Measurements from ENCODE around the gene GFY. TPM values are rescaled to one million over a fixed set of nuclear protein-coding genes. Genes with fewer than 3 reads are reported as not detected.

Gene GFY
- total and polyA plus RNA-seq, 2 donors (not counting 1 experiment from before 2014, with no cell fraction given): not detected

- Histone ChIP-seq H3K27me3 (replicated peaks in 1 of 4; ENCODE audit: control extremely low read depth in 1 of 4, control insufficient read depth in 3 of 4, insufficient read depth in 4 of 4, low read length in 3 of 4) (peaks cover 0 to 100% (median 68%) of the 10 kb centered on the region in 4 experiments), H3K4me3 (ENCODE audit: control extremely low read depth in 1 of 5, extremely low read depth in 1 of 5, insufficient read depth in 1 of 5, low read depth in 2 of 5, low read length in 4 of 5) (no peak overlapping the region), H3K79me2 (ENCODE audit: control insufficient read depth, insufficient read depth, low read length) (no peaks in the 10 kb centered on the region), H3K36me3 (replicated peaks in 1 of 2; ENCODE audit: control extremely low read depth in 1 of 2, control insufficient read depth in 1 of 2, extremely low read depth in 1 of 2, insufficient read depth in 2 of 2, low read length in 1 of 2) (no peaks in the 10 kb centered on the region), H3K9me3 (ENCODE audit: control extremely low read depth in 1 of 3, control insufficient read depth in 2 of 3, insufficient read depth in 1 of 3, low read length in 2 of 3) (peaks cover 0 to 67% (median 4%) of the 10 kb centered on the region in 3 donors), H2AFZ (ENCODE audit: insufficient read depth, low read depth, low read length, poor library complexity, severe bottlenecking) (no peak overlapping the region), H3K9ac (ENCODE audit: low read length) (no peak overlapping the region), H3K4me1 (ENCODE audit: control insufficient read depth in 2 of 2, insufficient read depth in 2 of 2, low read length in 2 of 2) (peaks cover 59 to 63% of the 10 kb centered on the region in 2 donors), H4K20me1 (ENCODE audit: control insufficient read depth, insufficient read depth, low read length, poor library complexity, severe bottlenecking) (no peaks in the 10 kb centered on the region), H3K4me2 (replicated peaks; ENCODE audit: low read depth, low read length, poor library complexity, severe bottlenecking) (no peak overlapping the region), H3K27ac (ENCODE audit: low read length in 2 of 2) (no peak overlapping the region)
- POLR2A ChIA-PET: no interaction called here
- CTCF ChIA-PET: interaction anchor here (0.6 to 2.2 kb wide), 6 partner anchors 10 to 67 kb away, joined by 3 to 9 read pairs (median 4); no protein-coding TSS in a partner anchor
- DNase-seq (no peak), ATAC-seq (ENCODE audit: low read depth) (no peak)
- Mint-ChIP-seq H3K4me3 (no peak overlapping the region), H3K9me3 (ENCODE audit: insufficient read depth) (no peaks in the 10 kb centered on the region), H3K27me3 (peaks cover 74% of the 10 kb centered on the region), H3K4me1 (peaks cover 55% of the 10 kb centered on the region), H3K27ac (no peak overlapping the region)
- intact Hi-C loops (cut with micrococcal nuclease): no loop called here
- 51% methylated on average over 7 of the region's 9 CpGs for WGBS (ENCODE audit: insufficient coverage)
- TF ChIP-seq CTCF (IDR thresholded peaks at IDR 0.05): no peak
- TF ChIP-seq EZH2 (IDR thresholded peaks at IDR 0.05; ENCODE audit: borderline replicate concordance, insufficient read depth, low read depth, low read length, poor library complexity, severe bottlenecking): no peak
These were observed 5.0 kb downstream of the GFY start for GRCh38 chr19:49430172-49430677.

DNA sequence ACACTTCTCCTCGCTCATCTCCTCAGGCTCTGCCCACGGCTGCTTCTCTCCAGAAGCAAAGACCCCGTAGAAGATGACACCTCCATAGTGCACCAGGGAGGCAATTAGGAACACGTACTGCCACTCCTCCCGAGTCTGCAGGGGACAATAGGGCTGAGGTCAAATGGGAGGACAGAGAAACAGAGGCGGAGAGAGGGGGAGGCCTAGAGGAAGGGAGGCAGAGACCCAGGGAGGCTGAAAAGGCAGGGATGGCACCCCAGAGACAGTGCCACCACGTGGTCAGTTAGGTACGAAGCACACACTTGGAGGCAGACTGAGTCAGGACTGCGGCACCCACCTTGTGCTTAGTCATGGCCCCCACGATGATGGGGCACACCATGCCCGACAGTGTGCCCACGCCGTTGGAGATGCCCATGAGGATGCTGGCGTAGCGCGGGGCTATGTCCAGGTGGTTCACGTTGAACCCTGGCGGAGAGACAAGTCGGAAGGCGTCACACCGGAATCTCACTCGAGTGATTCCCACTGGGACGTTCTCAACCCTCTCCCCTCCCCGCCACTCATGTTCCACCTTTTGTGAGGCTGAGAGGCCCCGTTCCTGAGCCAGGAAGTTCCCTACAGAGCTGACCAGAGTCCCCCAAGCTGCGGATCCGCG lies 5.6 kb downstream of the GFY start:
- no peak overlapping the region for H3K4me3 Mint-ChIP-seq
- POLR2A ChIA-PET: no interaction called here

More for the DNA sequence above, 5.6 kb downstream of the GFY start:
- H3K27me3 Mint-ChIP-seq: peaks cover 73% of the 10 kb centered on the region
- H3K4me3 ChIP-seq (ENCODE audit: control extremely low read depth in 1 of 5, extremely low read depth in 1 of 5, insufficient read depth in 1 of 5, low read depth in 2 of 5, low read length in 4 of 5): no peak overlapping the region
- peaks cover 0 to 71% (median 4%) of the 10 kb centered on the region in 3 donors for H3K9me3 ChIP-seq (ENCODE audit: control extremely low read depth in 1 of 3, control insufficient read depth in 2 of 3, insufficient read depth in 1 of 3, low read length in 2 of 3)
- ATAC-seq (ENCODE audit: low read depth): no peak
- intact Hi-C loops (cut with micrococcal nuclease): no loop called here
- CTCF ChIA-PET: interaction anchor here (0.6 to 1.8 kb wide), 8 partner anchors 10 to 209 kb away, joined by 3 to 9 read pairs (median 4); no protein-coding TSS in a partner anchor
- H3K9me3 Mint-ChIP-seq (ENCODE audit: insufficient read depth): no peaks in the 10 kb centered on the region
- no peaks in the 10 kb centered on the region for H3K79me2 ChIP-seq (ENCODE audit: control insufficient read depth, insufficient read depth, low read length)
- H2AFZ ChIP-seq (ENCODE audit: insufficient read depth, low read depth, low read length, poor library complexity, severe bottlenecking): no peak overlapping the region
- H4K20me1 ChIP-seq (ENCODE audit: control insufficient read depth, insufficient read depth, low read length, poor library complexity, severe bottlenecking): no peaks in the 10 kb centered on the region
- H3K4me1 Mint-ChIP-seq: peaks cover 53% of the 10 kb centered on the region
- H3K36me3 ChIP-seq (replicated peaks in 1 of 2; ENCODE audit: control extremely low read depth in 1 of 2, control insufficient read depth in 1 of 2, extremely low read depth in 1 of 2, insufficient read depth in 2 of 2, low read length in 1 of 2): no peaks in the 10 kb centered on the region
- DNase-seq: peak; percentile 54
- no peak overlapping the region for H3K4me2 ChIP-seq (replicated peaks; ENCODE audit: low read depth, low read length, poor library complexity, severe bottlenecking)
- 65% methylated on average over 28 of the region's 28 CpGs for WGBS (ENCODE audit: insufficient coverage)
- no peak overlapping the region for H3K9ac ChIP-seq (ENCODE audit: low read length)
- TF ChIP-seq CTCF (IDR thresholded peaks at IDR 0.05) (peak; percentile 37), EZH2 (IDR thresholded peaks at IDR 0.05; ENCODE audit: borderline replicate concordance, insufficient read depth, low read depth, low read length, poor library complexity, severe bottlenecking) (no peak)
- H3K27ac Mint-ChIP-seq: peak overlapping the region; percentile 0
- H3K4me1 ChIP-seq (ENCODE audit: control insufficient read depth in 2 of 2, insufficient read depth in 2 of 2, low read length in 2 of 2): peaks cover 57 to 59% of the 10 kb centered on the region in 2 donors
- peaks cover 0 to 100% (median 67%) of the 10 kb centered on the region in 4 experiments for H3K27me3 ChIP-seq (replicated peaks in 1 of 4; ENCODE audit: control extremely low read depth in 1 of 4, control insufficient read depth in 3 of 4, insufficient read depth in 4 of 4, low read length in 3 of 4)
- H3K27ac ChIP-seq (ENCODE audit: low read length in 2 of 2): no peak overlapping the region

Data from B cell (primary cell).